Measurements from ENCODE around the gene STAT1.

STAT1 gene

GRCh38 chr2:191001624-191002023 is 12.3 kb downstream of the STAT1 start:
- ChIA-PET POLR2A (no interaction called here), CTCF (interaction anchor here (1.5 kb wide), 1 partner anchor 28 kb away, joined by 5 read pairs; no protein-coding TSS in a partner anchor)
- no peak overlapping the region for H3K27ac ChIP-seq (ENCODE audit: extremely low read depth, low read depth, low read length)
- no peak for TF ChIP-seq ZBTB48 (tag by site-specific recombination; IDR thresholded peaks at IDR 0.05)
- no peak for TF ChIP-seq ZNF596 (tag by site-specific recombination; IDR thresholded peaks at IDR 0.05)
- no peak for TF ChIP-seq ZNF488 (tag by site-specific recombination; IDR thresholded peaks at IDR 0.05)
- no peak for TF ChIP-seq ZNF169 (tag by site-specific recombination; IDR thresholded peaks at IDR 0.05)
- TF ChIP-seq ZNF768 (tag by site-specific recombination; IDR thresholded peaks at IDR 0.05) = no peak
- H3K9me3 ChIP-seq (ENCODE audit: control insufficient read depth, insufficient read depth, low read depth, low read length) = no peaks in the 10 kb centered on the region
- no peaks in the 10 kb centered on the region for H3K4me1 ChIP-seq (ENCODE audit: control insufficient read depth, insufficient read depth, low read length)
- no peak overlapping the region for H3K4me3 ChIP-seq (ENCODE audit: low read depth, low read length)
- peaks cover 10 to 98% of the 10 kb centered on the region in 2 experiments; a peak in 2 of 3 replicates for H3K36me3 ChIP-seq (ENCODE audit: control insufficient read depth in 2 of 2, insufficient read depth in 1 of 2, low read length in 2 of 2)

GRCh38 chr2:191001032-191001431 is 12.9 kb downstream of the STAT1 start:
- no peaks in the 10 kb centered on the region for H3K4me1 ChIP-seq (ENCODE audit: control insufficient read depth, insufficient read depth, low read length)
- no peak overlapping the region for H3K27ac ChIP-seq (ENCODE audit: extremely low read depth, low read depth, low read length)
- ChIA-PET CTCF (interaction anchor here (0.6 to 1.5 kb wide), 3 partner anchors 20 to 222 kb away, joined by 3 to 5 read pairs (median 3); no protein-coding TSS in a partner anchor), POLR2A (interaction anchor here (0.5 kb wide), 1 partner anchor 94 kb away, joined by 3 read pairs; no protein-coding TSS in a partner anchor)
- TF ChIP-seq ZNF701 (tag by site-specific recombination; IDR thresholded peaks at IDR 0.05) (no peak), ZNF571 (tag by site-specific recombination; IDR thresholded peaks at IDR 0.05) (no peak), KLF9 (tag by site-specific recombination; IDR thresholded peaks at IDR 0.05; ENCODE audit: low read depth) (no peak), ZNF16 (tag by site-specific recombination; IDR thresholded peaks at IDR 0.05; ENCODE audit: low read depth) (no peak), IKZF3 (tag by site-specific recombination; IDR thresholded peaks at IDR 0.05) (no peak), SP3 (tag by site-specific recombination; IDR thresholded peaks at IDR 0.05) (no peak), REST (tag by site-specific recombination; IDR thresholded peaks at IDR 0.05) (no peak), ZNF654 (tag by site-specific recombination; IDR thresholded peaks at IDR 0.05; ENCODE audit: low read depth) (no peak), ZNF449 (tag by site-specific recombination; IDR thresholded peaks at IDR 0.05) (no peak), ZNF561 (tag by site-specific recombination; IDR thresholded peaks at IDR 0.05; ENCODE audit: borderline replicate concordance) (no peak)
- H3K4me3 ChIP-seq (ENCODE audit: low read depth, low read length) = no peak overlapping the region
- peaks cover 10 to 98% of the 10 kb centered on the region in 2 experiments for H3K36me3 ChIP-seq (ENCODE audit: control insufficient read depth in 2 of 2, insufficient read depth in 1 of 2, low read length in 2 of 2)
- H3K9me3 ChIP-seq (ENCODE audit: control insufficient read depth, insufficient read depth, low read depth, low read length) = no peaks in the 10 kb centered on the region

GRCh38 chr2:190999949-191000665 is 13.9 kb downstream of the STAT1 start:
- TF ChIP-seq SETDB1 (IDR thresholded peaks at IDR 0.05; ENCODE audit: insufficient read length, low read length) = no peak
- no peaks in the 10 kb centered on the region for H3K4me1 ChIP-seq (ENCODE audit: control insufficient read depth, insufficient read depth, low read length)
- POLR2A ChIA-PET = interaction anchor here (0.5 kb wide), 1 partner anchor 93 kb away, joined by 3 read pairs; no protein-coding TSS in a partner anchor
- H3K9me3 ChIP-seq (ENCODE audit: control insufficient read depth, insufficient read depth, low read depth, low read length) = no peaks in the 10 kb centered on the region
- H3K27ac ChIP-seq (ENCODE audit: extremely low read depth, low read depth, low read length) = no peak overlapping the region
- H3K4me3 ChIP-seq (ENCODE audit: low read depth, low read length) = no peak overlapping the region
- CTCF ChIA-PET = interaction anchor here (0.8 to 1.5 kb wide), 2 partner anchors 19 to 30 kb away, joined by 3 to 5 read pairs; no protein-coding TSS in a partner anchor
- peaks cover 16 to 98% of the 10 kb centered on the region in 2 experiments for H3K36me3 ChIP-seq (ENCODE audit: control insufficient read depth in 2 of 2, insufficient read depth in 1 of 2, low read length in 2 of 2)

All from HEK293 (cell line).